Stimulated activated naive CD4-positive, alpha-beta T cell (primary cell): ENCODE measurements around the gene RUFY4.
"Not testable (repeated sequence)": the region's sequence is repeated elsewhere in the genome, so short reads cannot be mapped to it uniquely, and the experiment has no call there.

Source experiments
- DNase-seq, 6 experiments: peaks; one replicate each; lab custom pipeline; 2025; lab: John Stamatoyannopoulos, UW

Gene RUFY4

GRCh38 chr2:218086478-218086877 is 17.4 kb downstream of the RUFY4 start:
- DNase-seq, result no peak

- no peak for DNase-seq
Observed at GRCh38 chr2:218089259-218089658, 20.2 kb downstream of the RUFY4 start.

GRCh38 chr2:218091746-218092145 is 22.7 kb downstream of the RUFY4 start:
- DNase-seq, result no peak

- no peak for DNase-seq
Observed at GRCh38 chr2:218093879-218094278, 24.8 kb downstream of the RUFY4 start.

- DNase-seq, result no peak
Observed at GRCh38 chr2:218095853-218096252, 26.8 kb downstream of the RUFY4 start.

- DNase-seq, result no peak
Observed at GRCh38 chr2:218097975-218098374, 28.9 kb downstream of the RUFY4 start.

- DNase-seq, result not testable (repeated sequence)
Observed at GRCh38 chr2:218108834-218109233, 39.8 kb downstream of the RUFY4 start.

GRCh38 chr2:218121789-218122188 is 52.7 kb downstream of the RUFY4 start:
- DNase-seq, result not testable (repeated sequence)

GRCh38 chr2:218122286-218122685 is 53.2 kb downstream of the RUFY4 start:
- DNase-seq, result not testable (repeated sequence)

GRCh38 chr2:218123986-218124385 is 54.9 kb downstream of the RUFY4 start:
- DNase-seq, result no peak

GRCh38 chr2:218125095-218125494 is 56.0 kb downstream of the RUFY4 start:
- no peak for DNase-seq

- no peak for DNase-seq
Observed at GRCh38 chr2:218125626-218126080, 56.6 kb downstream of the RUFY4 start, which contains the start of gene CXCR2. CXCR2 (plus strand) TSS chr2:218126028; CDS start chr2:218134802, 8,774 bp downstream.

- no peak for DNase-seq
Observed at GRCh38 chr2:218127929-218128455, 58.9 kb downstream of the RUFY4 start.

GRCh38 chr2:218128781-218129457 is 59.9 kb downstream of the RUFY4 start:
- no peak for DNase-seq

GRCh38 chr2:218129458-218130135 is 60.5 kb downstream of the RUFY4 start:
- DNase-seq, result no peak

- no peak for DNase-seq
Observed at GRCh38 chr2:218130377-218130776, 61.3 kb downstream of the RUFY4 start.

- DNase-seq, result no peak
Observed at GRCh38 chr2:218130822-218131221, 61.8 kb downstream of the RUFY4 start.

- DNase-seq, result no peak
Observed at GRCh38 chr2:218137514-218137913, 68.5 kb downstream of the RUFY4 start.

GRCh38 chr2:218138047-218138446 is 69.0 kb downstream of the RUFY4 start:
- no peak for DNase-seq
